ENCODE data around the gene FEN1. TPM values are rescaled to one million over a fixed set of nuclear protein-coding genes. Genes with fewer than 3 reads are reported as not detected.
A peak's percentile ranks its signal among the peaks of the same experiment; 100 is the strongest.

The FEN1 gene
- total and polyA plus RNA-seq, 2 of the 8 experiments (the other 6 are each of a cell fraction or from before 2014, with no cell fraction given): 52.6 to 86.1 TPM

DNA sequence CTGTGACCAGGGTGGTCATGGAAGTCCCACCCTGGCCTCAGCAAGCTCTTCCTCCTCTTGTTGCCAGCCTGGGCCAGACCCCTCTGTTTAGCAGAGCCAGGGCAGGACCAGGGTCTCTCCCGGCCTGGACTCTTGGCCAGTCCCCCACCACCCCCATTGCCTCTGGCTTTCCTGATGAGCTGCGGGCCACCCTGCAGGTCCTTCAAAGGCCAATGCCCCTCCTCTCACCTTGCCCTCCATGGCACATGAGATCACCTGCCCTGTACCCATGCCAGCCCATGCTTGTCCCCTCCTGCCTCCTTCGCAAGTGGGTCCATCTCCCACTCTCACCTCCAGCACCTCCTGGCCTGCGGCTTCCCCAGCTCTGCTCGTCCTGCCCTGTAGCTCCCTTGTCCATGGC, 45.8 kb downstream of the FEN1 start:
- 93% methylated on average over 5 of the region's 5 CpGs; no CpG with 5 or more reads in 1 of the 2 experiments for WGBS, 2 experiments (ENCODE audit: extremely low coverage in 1 of 2, insufficient coverage in 1 of 2, insufficient read length in 1 of 2, insufficient replicate concordance in 2 of 2, low coverage in 1 of 2, low lambda C conversion rate in 2 of 2, missing lambda C conversion rate in 1 of 2)
- H3K4me3 ChIP-seq (ENCODE audit: extremely low read depth in 1 of 4, insufficient read depth in 2 of 4, low read depth in 3 of 4, low read length in 4 of 4): no peak overlapping the region
- no peaks in the 10 kb centered on the region for H3K23me2 ChIP-seq (ENCODE audit: low read depth, low read length)
- H3K36me3 ChIP-seq (ENCODE audit: control insufficient read depth in 2 of 4, insufficient read depth in 4 of 4, low read length in 3 of 4): peaks cover 32 to 63% (median 53%) of the 10 kb centered on the region in 4 experiments
- H4K20me1 ChIP-seq (replicated peaks in 1 of 2; ENCODE audit: control insufficient read depth in 1 of 2, insufficient read depth in 2 of 2, low read length in 2 of 2): peaks cover 14 to 26% of the 10 kb centered on the region in 2 experiments
- H3K27ac ChIP-seq (ENCODE audit: low read depth, low read length): no peak overlapping the region
- POLR2A ChIA-PET (ENCODE audit: partially characterized antibody): interaction anchor here (1.0 to 2.7 kb wide), 4 partner anchors 8 to 46 kb away, joined by 3 to 9 read pairs (median 5); partner anchors contain the start of genes FEN1 and TMEM258
- no peak overlapping the region for H4K91ac ChIP-seq (replicated peaks; ENCODE audit: insufficient read length, low read length)
- FAIRE-seq: no peak
- no peak overlapping the region for H2BK5ac ChIP-seq (ENCODE audit: low read depth, low read length)
- peaks cover 14% of the 10 kb centered on the region; the same call in 1 of the 2 replicates for H3K79me1 ChIP-seq (ENCODE audit: low read depth, low read length)
- no peak overlapping the region for H4K5ac ChIP-seq (ENCODE audit: insufficient read length, low read depth, low read length)
- no peak overlapping the region for H3K4me2 ChIP-seq (ENCODE audit: insufficient read depth in 1 of 2, low read depth in 2 of 2, low read length in 2 of 2)
- H4K8ac ChIP-seq (ENCODE audit: extremely low read depth, insufficient read depth, low read length): peak overlapping the region; percentile 11; the same call in 1 of the 2 replicates
- H3K27me3 ChIP-seq (replicated peaks in 1 of 4; ENCODE audit: control insufficient read depth in 3 of 4, extremely low read depth in 1 of 4, insufficient read depth in 3 of 4, low read length in 3 of 4): no peaks in the 10 kb centered on the region; a peak in 1 of 7 replicates
- no peak for DNase-seq (ENCODE audit: low read depth in 1 of 2, low spot score in 2 of 2)
- no peak overlapping the region for H3K18ac ChIP-seq (ENCODE audit: extremely low read depth, low read length)
- H3K79me2 ChIP-seq (ENCODE audit: control insufficient read depth in 1 of 2, insufficient read depth in 2 of 2, low read length in 2 of 2): peaks cover 0 to 41% of the 10 kb centered on the region in 2 experiments; a peak in 2 of 4 replicates
- no peak overlapping the region for H2BK12ac ChIP-seq (ENCODE audit: low read depth, low read length)
- H3K9me3 ChIP-seq (ENCODE audit: insufficient read depth in 2 of 2, low read depth in 1 of 2, low read length in 1 of 2): no peaks in the 10 kb centered on the region
- H3K56ac ChIP-seq (replicated peaks; ENCODE audit: insufficient read length, low read depth, low read length): no peak overlapping the region
- no peak overlapping the region for H3K4ac ChIP-seq (replicated peaks; ENCODE audit: insufficient read length, low read depth, low read length)
- peaks cover 7 to 13% (median 10%) of the 10 kb centered on the region in 4 experiments for H3K4me1 ChIP-seq (replicated peaks in 1 of 4; ENCODE audit: control insufficient read depth in 3 of 4, insufficient read depth in 4 of 4, low read length in 3 of 4)
- H3K23ac ChIP-seq (ENCODE audit: insufficient read length): no peak overlapping the region
- no peak overlapping the region for H2AK5ac ChIP-seq (ENCODE audit: low read depth, low read length)
- no peak overlapping the region for H2AFZ ChIP-seq (ENCODE audit: low read length)
- CTCF ChIA-PET (ENCODE audit: partially characterized antibody): interaction anchor here (1.1 kb wide), 1 partner anchor 37 kb away, joined by 3 read pairs; no protein-coding TSS in a partner anchor
- H2BK120ac ChIP-seq (replicated peaks; ENCODE audit: low read depth, low read length): no peak overlapping the region
- no peak overlapping the region for H3K14ac ChIP-seq (ENCODE audit: insufficient read length)
- H2BK20ac ChIP-seq (ENCODE audit: low read length): no peak overlapping the region
- no peak overlapping the region for H2BK15ac ChIP-seq (ENCODE audit: low read length)
- no peak overlapping the region for H3K9ac ChIP-seq (replicated peaks in 1 of 4; ENCODE audit: extremely low read depth in 1 of 4, low read depth in 3 of 4, low read length in 3 of 4)
- TF ChIP-seq NANOG (IDR thresholded peaks at IDR 0.05; ENCODE audit: insufficient read depth, low read depth, low read length, poor library complexity, severe bottlenecking): no peak
- TF ChIP-seq KDM4A (IDR thresholded peaks at IDR 0.05; ENCODE audit: low read depth, low read length, severe bottlenecking): no peak
- no peak for TF ChIP-seq HDAC2 (IDR thresholded peaks at IDR 0.05; ENCODE audit: borderline replicate concordance in 1 of 2, low read depth in 2 of 2, low read length in 2 of 2)
- no peak for TF ChIP-seq EP300 (IDR thresholded peaks at IDR 0.05; ENCODE audit: borderline replicate concordance in 1 of 2, low read depth in 2 of 2, low read length in 2 of 2)
- TF ChIP-seq CHD1 (IDR thresholded peaks at IDR 0.05; ENCODE audit: low read depth, low read length): no peak
- TF ChIP-seq CREB1 (IDR thresholded peaks at IDR 0.05): no peak
- no peak for TF ChIP-seq RFX5 (IDR thresholded peaks at IDR 0.05; ENCODE audit: borderline replicate concordance, low read depth, low read length)
- no peak for TF ChIP-seq POU5F1 (IDR thresholded peaks at IDR 0.05; ENCODE audit: low read depth, low read length)
- no peak for TF ChIP-seq GABPA (IDR thresholded peaks at IDR 0.05; ENCODE audit: borderline replicate concordance, insufficient read depth, low read length)
- no peak for TF ChIP-seq MAFK (IDR thresholded peaks at IDR 0.05; ENCODE audit: low read depth, low read length)
- TF ChIP-seq BCL11A (IDR thresholded peaks at IDR 0.05; ENCODE audit: low read depth in 2 of 2, low read length in 2 of 2): no peak
- TF ChIP-seq HDAC6 (IDR thresholded peaks at IDR 0.05; ENCODE audit: low read depth, low read length): no peak
- TF ChIP-seq KDM1A (IDR thresholded peaks at IDR 0.05; ENCODE audit: borderline replicate concordance, low read length): no peak
- TF ChIP-seq TCF12 (IDR thresholded peaks at IDR 0.05; ENCODE audit: low read depth, low read length): no peak
